Measurements from ENCODE around the gene CSTB. TPM values are rescaled to one million over a fixed set of nuclear protein-coding genes. Genes with fewer than 3 reads are reported as not detected.

The CSTB gene
- total RNA-seq, 1 experiment from 2014 or later = 57.5 TPM

DNA sequence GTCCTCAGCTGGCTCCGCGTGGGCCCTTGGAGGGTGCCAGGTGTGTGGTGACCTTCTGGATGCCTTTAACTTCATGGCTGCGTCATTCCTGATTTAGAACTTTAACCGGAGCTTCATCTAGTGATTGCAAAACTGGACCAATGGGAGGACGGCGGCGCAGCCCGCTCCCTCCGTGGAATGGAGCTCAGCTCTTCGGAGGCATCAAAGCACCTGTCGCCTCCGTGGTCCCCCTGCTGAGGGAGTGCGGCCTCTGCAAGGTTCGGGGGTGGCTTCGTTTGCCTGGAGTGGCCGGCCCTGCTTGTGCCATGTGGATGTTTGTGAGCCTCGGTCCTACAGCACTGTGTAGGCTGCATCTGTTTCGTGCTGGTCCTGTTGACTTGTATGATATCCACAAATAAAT lies 14.2 kb downstream of the CSTB start:
- Histone ChIP-seq H3K79me2 (ENCODE audit: insufficient read depth, low read length) (no peaks in the 10 kb centered on the region), H3K4me2 (ENCODE audit: low read length) (no peak overlapping the region), H3K9ac (ENCODE audit: low read length) (no peak overlapping the region), H3K27me3 (ENCODE audit: insufficient read depth, low read length) (no peaks in the 10 kb centered on the region), H3K9me2 (ENCODE audit: insufficient read depth) (no peaks in the 10 kb centered on the region), H3K4me3 (replicated peaks in 1 of 2; ENCODE audit: low read depth in 1 of 2, low read length in 2 of 2) (no peak overlapping the region), H3K27ac (ENCODE audit: low read depth, low read length) (no peak overlapping the region), H4K20me1 (ENCODE audit: insufficient read depth) (no peaks in the 10 kb centered on the region), H3K9me3 (ENCODE audit: control insufficient read depth in 1 of 2, insufficient read depth in 1 of 2, low read depth in 1 of 2, low read length in 2 of 2) (no peaks in the 10 kb centered on the region), H2AFZ (ENCODE audit: low read depth, low read length, poor library complexity, severe bottlenecking) (no peak overlapping the region), H3K4me1 (ENCODE audit: control insufficient read depth in 1 of 2, insufficient read depth in 2 of 2, low read length in 2 of 2) (peaks cover 0 to 16% of the 10 kb centered on the region in 2 experiments; a peak in 2 of 4 replicates), H3K36me3 (ENCODE audit: control insufficient read depth in 1 of 2, insufficient read depth in 2 of 2, low read length in 2 of 2) (peaks cover 8 to 21% of the 10 kb centered on the region in 2 experiments; a peak in 3 of 4 replicates)
- RAD21 ChIA-PET (ENCODE audit: low non-redundant PET in 1 of 2, low total read pairs in 2 of 2, uncharacterized antibody in 2 of 2, unreplicated experiment in 2 of 2) = no interaction called here
- CTCF ChIA-PET = no interaction called here
- POLR2A ChIA-PET = no interaction called here
- no peak for TF ChIP-seq YY1 (IDR thresholded peaks at IDR 0.05; ENCODE audit: extremely low read depth, insufficient replicate concordance, low read depth, low read length)
- no peak for TF ChIP-seq FOSL1 (IDR thresholded peaks at IDR 0.05; ENCODE audit: low read depth)
- TF ChIP-seq ZNF274 (IDR thresholded peaks at IDR 0.05; ENCODE audit: low read depth, low read length) = no peak
- no peak for TF ChIP-seq EZH2phosphoT487 (IDR thresholded peaks at IDR 0.05; ENCODE audit: borderline replicate concordance)
- TF ChIP-seq SRF (IDR thresholded peaks at IDR 0.05; ENCODE audit: low read depth) = no peak
- TF ChIP-seq POLR2A (IDR thresholded peaks at IDR 0.05; ENCODE audit: borderline replicate concordance, extremely low read depth, insufficient read depth, insufficient read length) = no peak
- no peak for TF ChIP-seq ELF1 (IDR thresholded peaks at IDR 0.05; ENCODE audit: borderline replicate concordance, low read depth)
- no peak for TF ChIP-seq EZH2 (IDR thresholded peaks at IDR 0.05)
- TF ChIP-seq TCF7L2 (IDR thresholded peaks at IDR 0.05; ENCODE audit: borderline replicate concordance, extremely low read depth, insufficient read depth, insufficient read length) = no peak
- no peak for TF ChIP-seq SIN3A (IDR thresholded peaks at IDR 0.05; ENCODE audit: low read depth)
- TF ChIP-seq, protein P1, sequence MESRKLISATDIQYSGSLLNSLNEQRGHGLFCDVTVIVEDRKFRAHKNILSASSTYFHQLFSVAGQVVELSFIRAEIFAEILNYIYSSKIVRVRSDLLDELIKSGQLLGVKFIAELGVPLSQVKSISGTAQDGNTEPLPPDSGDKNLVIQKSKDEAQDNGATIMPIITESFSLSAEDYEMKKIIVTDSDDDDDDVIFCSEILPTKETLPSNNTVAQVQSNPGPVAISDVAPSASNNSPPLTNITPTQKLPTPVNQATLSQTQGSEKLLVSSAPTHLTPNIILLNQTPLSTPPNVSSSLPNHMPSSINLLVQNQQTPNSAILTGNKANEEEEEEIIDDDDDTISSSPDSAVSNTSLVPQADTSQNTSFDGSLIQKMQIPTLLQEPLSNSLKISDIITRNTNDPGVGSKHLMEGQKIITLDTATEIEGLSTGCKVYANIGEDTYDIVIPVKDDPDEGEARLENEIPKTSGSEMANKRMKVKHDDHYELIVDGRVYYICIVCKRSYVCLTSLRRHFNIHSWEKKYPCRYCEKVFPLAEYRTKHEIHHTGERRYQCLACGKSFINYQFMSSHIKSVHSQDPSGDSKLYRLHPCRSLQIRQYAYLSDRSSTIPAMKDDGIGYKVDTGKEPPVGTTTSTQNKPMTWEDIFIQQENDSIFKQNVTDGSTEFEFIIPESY (IDR thresholded peaks at IDR 0.05; ENCODE audit: extremely low read depth, insufficient replicate concordance, low read length) = no peak
- no peak for DNase-seq (ENCODE audit: low read depth, low spot score)
- ATAC-seq = no peak
- intact Hi-C loops (cut with micrococcal nuclease) = no loop called here
- no TSS peak for BruUV-seq (replicated peaks)
